ENCODE data around the gene ASTN1. TPM values are rescaled to one million over a fixed set of nuclear protein-coding genes. Genes with fewer than 3 reads are reported as not detected.

Gene ASTN1
- total and polyA plus RNA-seq, 9 of the 15 experiments (the other 6 are each of a cell fraction or from before 2014, with no cell fraction given): 0.05 to 0.22 (median 0.18) TPM

- POLR2A ChIA-PET: interaction anchor here (0.8 kb wide), 1 partner anchor 19 kb away, joined by 3 read pairs; no protein-coding TSS in a partner anchor
- Histone ChIP-seq H3K4me1 (replicated peaks in 1 of 2; ENCODE audit: control insufficient read depth in 2 of 2, insufficient read depth in 2 of 2, low read length in 2 of 2) (no peaks in the 10 kb centered on the region), H3K27ac (ENCODE audit: extremely low read depth, low read depth, low read length) (no peak overlapping the region), H3K36me3 (ENCODE audit: control insufficient read depth, insufficient read depth, low read length) (no peaks in the 10 kb centered on the region), H3K4me3 (no peak overlapping the region), H3K9me1 (ENCODE audit: control insufficient read depth, insufficient read depth, low read length) (no peaks in the 10 kb centered on the region), H3K27me3 (ENCODE audit: control insufficient read depth in 2 of 2, insufficient read depth in 2 of 2, low read length in 2 of 2) (peaks cover 2 to 14% of the 10 kb centered on the region in 2 experiments; a peak in 2 of 5 replicates), H2AFZ (ENCODE audit: low read depth, low read length) (no peak overlapping the region), H3K4me2 (ENCODE audit: insufficient read depth, low read length) (no peak overlapping the region), H4K20me1 (replicated peaks; ENCODE audit: control insufficient read depth, insufficient read depth, low read length) (no peaks in the 10 kb centered on the region), H3K9ac (ENCODE audit: insufficient read depth in 1 of 2, low read depth in 2 of 2, low read length in 2 of 2) (no peak overlapping the region), H3K79me2 (ENCODE audit: control insufficient read depth, insufficient read depth, low read length) (no peaks in the 10 kb centered on the region), H3K9me3 (replicated peaks; ENCODE audit: control insufficient read depth, insufficient read depth, low read depth, low read length) (no peaks in the 10 kb centered on the region)
- in situ Hi-C loops (cut with MboI) (no loop called here), intact Hi-C loops (cut with micrococcal nuclease) (no loop called here)
- FAIRE-seq (no peak), ATAC-seq (no peak), DNase-seq (ENCODE audit: extremely low read depth in 1 of 4, low spot score in 3 of 4) (no peak)
- no TSS peak for BruUV-seq (replicated peaks)
- WGBS (ENCODE audit: insufficient coverage, low coverage, missing lambda C conversion rate): 0% methylated on average over 1 of the region's 1 CpG
- no peak for TF ChIP-seq ZNF583 (CRISPR knock-in tag; IDR thresholded peaks at IDR 0.05)
- no peak for TF ChIP-seq VEZF1 (CRISPR knock-in tag; IDR thresholded peaks at IDR 0.05)
- peak; percentile 30 for TF ChIP-seq PRDM10 (IDR thresholded peaks at IDR 0.05; ENCODE audit: partially characterized antibody)
- no peak for TF ChIP-seq RBM17 (IDR thresholded peaks at IDR 0.05; ENCODE audit: borderline replicate concordance, low read depth, low read length)
- TF ChIP-seq ZNF165 (CRISPR knock-in tag; IDR thresholded peaks at IDR 0.05; ENCODE audit: borderline replicate concordance): no peak
- CTCF ChIA-PET (ENCODE audit: low intra/inter-chr PET ratio): no interaction called here
Measured at GRCh38 chr1:176826265-176826664, 338.2 kb downstream of the ASTN1 start.

Measured in K562 (cell line).